HepG2 (cell line): Measurements from ENCODE around the gene PPP2R1B. TPM values are rescaled to one million over a fixed set of nuclear protein-coding genes. Genes with fewer than 3 reads are reported as not detected.

Experiments
- GTF2F1 ChIP-seq: fragments of 150-350 bp; IDR thresholded peaks from 2 replicates; pipeline ENCODE4 v1.6.1; 2014; ENCODE audit warnings: low read length
- HCFC1 ChIP-seq: fragments of 150-350 bp; IDR thresholded peaks from 2 replicates; pipeline ENCODE4 v1.6.1; 2014; ENCODE audit warnings: low read depth, low read length
- HDAC2 ChIP-seq: sonication (generic); formaldehyde crosslinking; IDR thresholded peaks from 2 replicates; pipeline ENCODE4 v1.4.0; 2020; ENCODE audit warnings: missing genetic modification reagents
- HNRNPL ChIP-seq: fragments of 200-400 bp; formaldehyde crosslinking; IDR thresholded peaks from 2 replicates; pipeline ENCODE4 v1.6.1; 2017; ENCODE audit warnings: mild to moderate bottlenecking, low read depth, low read length
- ONECUT2 ChIP-seq: sonication (generic); formaldehyde crosslinking; IDR thresholded peaks from 2 replicates; pipeline ENCODE4 v1.4.0; 2020; ENCODE audit warnings: missing genetic modification reagents
- POLR2G ChIP-seq: fragments of 200-400 bp; formaldehyde crosslinking; IDR thresholded peaks from 2 replicates; pipeline ENCODE4 v1.6.1; 2018; ENCODE audit warnings: mild to moderate bottlenecking, low read depth, low read length, moderate library complexity
- PRMT3 ChIP-seq: sonication (generic); formaldehyde crosslinking; IDR thresholded peaks from 2 replicates; pipeline ENCODE4 v1.8.1; 2022; ENCODE audit warnings: low read depth, mild to moderate bottlenecking, moderate library complexity, missing genetic modification reagents, borderline replicate concordance
- RARG ChIP-seq: sonication (generic); formaldehyde crosslinking; IDR thresholded peaks from 2 replicates; pipeline ENCODE4 v1.4.0; 2020; ENCODE audit warnings: low read depth, mild to moderate bottlenecking, missing genetic modification reagents
- SNAPC2 ChIP-seq: sonication (generic); formaldehyde crosslinking; IDR thresholded peaks from 2 replicates; pipeline ENCODE4 v1.8.1; 2022; ENCODE audit warnings: mild to moderate bottlenecking, missing genetic modification reagents
- SP4 ChIP-seq: sonication (generic); formaldehyde crosslinking; IDR thresholded peaks from 2 replicates; pipeline ENCODE4 v1.8.1; 2023; ENCODE audit warnings: mild to moderate bottlenecking, missing genetic modification reagents
- ZNF124 ChIP-seq: sonication (generic); formaldehyde crosslinking; IDR thresholded peaks from 2 replicates; pipeline ENCODE4 v1.4.0; 2020; ENCODE audit warnings: missing genetic modification reagents
- ZNF205 ChIP-seq: IDR thresholded peaks from 2 replicates; pipeline ENCODE4 v1.6.1; 2018; ENCODE audit warnings: missing biosample characterization, missing genetic modification reagents
- ZNF282 ChIP-seq: fragments of 450-650 bp; IDR thresholded peaks from 2 replicates; pipeline ENCODE4 v1.6.1; 2018; ENCODE audit not compliant: partially characterized antibody
- ZNF337 ChIP-seq: sonication (generic); formaldehyde crosslinking; IDR thresholded peaks from 2 replicates; pipeline ENCODE4 v1.5.1; 2020; ENCODE audit warnings: missing genetic modification reagents, low read depth, mild to moderate bottlenecking, borderline replicate concordance
- ZNF496 ChIP-seq: sonication (generic); formaldehyde crosslinking; IDR thresholded peaks from 2 replicates; pipeline ENCODE4 v1.8.1; 2023; ENCODE audit warnings: mild to moderate bottlenecking, moderate library complexity, missing genetic modification reagents; ENCODE audit not compliant: insufficient replicate concordance
- ZNF674 ChIP-seq: sonication (generic); formaldehyde crosslinking; IDR thresholded peaks from 2 replicates; pipeline ENCODE4 v1.5.0; 2020; ENCODE audit warnings: low read depth, mild to moderate bottlenecking, missing genetic modification reagents
- ZNF773 ChIP-seq: sonication (generic); formaldehyde crosslinking; IDR thresholded peaks from 2 replicates; pipeline ENCODE4 v1.4.0; 2020; ENCODE audit warnings: missing genetic modification reagents, borderline replicate concordance
- polyA plus RNA-seq, 8 experiments: library from polyadenylated mRNA; depleted of rRNA in 3 of 8; stranded (reverse) in 7 of 8; unstranded in 1 of 8; fragments of >200 nt; fragmentation: Illumina TruSeq in 4 of 8; extraction: Trizol in 4 of 8; gene quantifications; 2 replicates each; pipeline versions ENCODE4 v1.2.1 to v1.2.3, GENCODE V29; 2011 to 2016; ENCODE audit warnings: low read depth in 4 of 8, missing spikeins in 1 of 8, mixed read lengths in 1 of 8; ENCODE audit not compliant: insufficient read depth in 1 of 8
- total RNA-seq, 5 experiments: library from RNA; depleted of rRNA; stranded (reverse); fragments of >200 nt; fragmentation: Illumina TruSeq; extraction: Trizol; gene quantifications; 2 replicates each; pipeline ENCODE4 v1.2.3, GENCODE V29; 2016; ENCODE audit warnings: low read depth in 1 of 5
- TF ChIP-seq, protein P1 (sequence below): sonication (generic); formaldehyde crosslinking; IDR thresholded peaks from 2 replicates; pipeline ENCODE4 v1.4.0; 2020; ENCODE audit warnings: missing genetic modification reagents
- TF ChIP-seq, protein P2 (sequence below): IDR thresholded peaks from 2 replicates; pipeline ENCODE4 v1.6.1; 2016; ENCODE audit warnings: missing biosample characterization, missing genetic modification reagents, low read depth
- TF ChIP-seq, protein P3 (sequence below): sonication (generic); formaldehyde crosslinking; conservative IDR thresholded peaks from 2 replicates; pipeline ENCODE4 v1.4.0; 2020; ENCODE audit warnings: missing genetic modification reagents
- TF ChIP-seq, protein P4 (sequence below): IDR thresholded peaks from 2 replicates; pipeline ENCODE4 v1.6.1; 2018; ENCODE audit warnings: missing genetic modification reagents
- TF ChIP-seq, protein P5 (sequence below): sonication (generic); formaldehyde crosslinking; IDR thresholded peaks from 2 replicates; pipeline ENCODE4 v1.4.0; 2020; ENCODE audit warnings: mild to moderate bottlenecking, missing genetic modification reagents
- TF ChIP-seq, protein P6 (sequence below): sonication (generic); formaldehyde crosslinking; IDR thresholded peaks from 2 replicates; pipeline ENCODE4 v1.5.0; 2020; ENCODE audit warnings: missing genetic modification reagents

Gene PPP2R1B
- total and polyA plus RNA-seq, 2 of the 13 experiments (the other 11 are each of a cell fraction or from before 2014, with no cell fraction given): 22.1 to 56.8 TPM

DNA sequence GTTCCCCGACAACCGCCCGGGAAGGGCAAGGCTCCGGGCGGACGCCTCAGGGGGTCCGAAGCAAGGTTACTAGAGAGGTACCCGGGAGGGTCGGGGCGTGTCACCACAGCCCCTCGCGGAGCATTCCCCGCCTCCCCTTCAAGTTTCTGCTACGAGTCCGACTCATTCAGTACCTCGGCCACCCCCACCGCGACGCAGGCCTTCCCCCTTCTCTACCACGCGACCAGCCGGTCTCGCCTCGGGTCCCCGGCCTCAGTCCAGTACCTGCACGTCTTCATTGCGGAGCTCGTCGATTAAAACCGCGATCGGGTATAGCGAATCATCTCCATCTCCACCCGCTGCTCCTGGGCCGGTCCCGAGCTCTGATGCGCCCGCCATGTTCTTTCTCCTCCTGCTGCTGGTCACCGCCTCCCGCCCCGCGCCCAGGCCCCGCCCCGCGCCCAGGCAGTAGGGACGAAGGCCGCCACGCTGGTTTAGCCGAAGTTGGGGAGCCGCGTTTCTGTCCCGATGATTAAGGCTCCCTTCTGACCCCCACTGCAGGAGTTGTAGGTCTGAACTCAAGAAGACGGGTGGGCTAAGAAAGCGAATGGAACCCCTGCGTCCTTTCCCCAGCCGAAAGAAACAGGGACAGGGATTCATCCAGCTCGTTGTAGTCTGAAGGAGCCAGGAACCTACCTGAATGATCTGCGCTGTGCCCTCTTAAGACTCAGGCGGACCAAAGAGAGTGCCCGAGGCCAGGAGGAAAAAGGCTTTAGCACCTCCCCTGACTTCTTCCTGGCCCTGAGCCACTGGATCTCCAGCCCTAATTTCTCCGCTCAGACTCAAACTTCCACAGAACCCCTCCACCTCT is at the start of gene PPP2R1B (continued):
- TF ChIP-seq, protein P1, sequence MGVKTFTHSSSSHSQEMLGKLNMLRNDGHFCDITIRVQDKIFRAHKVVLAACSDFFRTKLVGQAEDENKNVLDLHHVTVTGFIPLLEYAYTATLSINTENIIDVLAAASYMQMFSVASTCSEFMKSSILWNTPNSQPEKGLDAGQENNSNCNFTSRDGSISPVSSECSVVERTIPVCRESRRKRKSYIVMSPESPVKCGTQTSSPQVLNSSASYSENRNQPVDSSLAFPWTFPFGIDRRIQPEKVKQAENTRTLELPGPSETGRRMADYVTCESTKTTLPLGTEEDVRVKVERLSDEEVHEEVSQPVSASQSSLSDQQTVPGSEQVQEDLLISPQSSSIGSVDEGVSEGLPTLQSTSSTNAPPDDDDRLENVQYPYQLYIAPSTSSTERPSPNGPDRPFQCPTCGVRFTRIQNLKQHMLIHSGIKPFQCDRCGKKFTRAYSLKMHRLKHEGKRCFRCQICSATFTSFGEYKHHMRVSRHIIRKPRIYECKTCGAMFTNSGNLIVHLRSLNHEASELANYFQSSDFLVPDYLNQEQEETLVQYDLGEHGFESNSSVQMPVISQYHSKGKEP (CRISPR knock-in tag): no peak; the same call in 1 of the 2 replicates
- TF ChIP-seq, protein P2, sequence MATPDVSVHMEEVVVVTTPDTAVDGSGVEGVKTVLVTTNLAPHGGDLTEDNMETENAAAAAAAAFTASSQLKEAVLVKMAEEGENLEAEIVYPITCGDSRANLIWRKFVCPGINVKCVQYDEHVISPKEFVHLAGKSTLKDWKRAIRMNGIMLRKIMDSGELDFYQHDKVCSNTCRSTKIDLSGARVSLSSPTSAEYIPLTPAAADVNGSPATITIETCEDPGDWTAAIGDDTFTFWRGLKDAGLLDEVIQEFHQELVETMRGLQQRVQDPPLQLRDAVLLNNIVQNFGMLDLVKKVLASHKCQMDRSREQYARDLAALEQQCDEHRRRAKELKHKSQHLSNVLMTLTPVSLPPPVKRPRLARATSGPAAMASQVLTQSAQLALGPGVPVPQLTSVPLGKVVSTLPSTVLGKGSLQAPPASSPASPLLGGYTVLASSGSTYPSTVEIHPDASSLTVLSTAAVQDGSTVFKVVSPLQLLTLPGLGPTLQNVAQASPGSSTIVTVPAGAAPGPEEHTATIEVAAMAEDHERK (CRISPR knock-in tag): no peak
- TF ChIP-seq, protein P3, sequence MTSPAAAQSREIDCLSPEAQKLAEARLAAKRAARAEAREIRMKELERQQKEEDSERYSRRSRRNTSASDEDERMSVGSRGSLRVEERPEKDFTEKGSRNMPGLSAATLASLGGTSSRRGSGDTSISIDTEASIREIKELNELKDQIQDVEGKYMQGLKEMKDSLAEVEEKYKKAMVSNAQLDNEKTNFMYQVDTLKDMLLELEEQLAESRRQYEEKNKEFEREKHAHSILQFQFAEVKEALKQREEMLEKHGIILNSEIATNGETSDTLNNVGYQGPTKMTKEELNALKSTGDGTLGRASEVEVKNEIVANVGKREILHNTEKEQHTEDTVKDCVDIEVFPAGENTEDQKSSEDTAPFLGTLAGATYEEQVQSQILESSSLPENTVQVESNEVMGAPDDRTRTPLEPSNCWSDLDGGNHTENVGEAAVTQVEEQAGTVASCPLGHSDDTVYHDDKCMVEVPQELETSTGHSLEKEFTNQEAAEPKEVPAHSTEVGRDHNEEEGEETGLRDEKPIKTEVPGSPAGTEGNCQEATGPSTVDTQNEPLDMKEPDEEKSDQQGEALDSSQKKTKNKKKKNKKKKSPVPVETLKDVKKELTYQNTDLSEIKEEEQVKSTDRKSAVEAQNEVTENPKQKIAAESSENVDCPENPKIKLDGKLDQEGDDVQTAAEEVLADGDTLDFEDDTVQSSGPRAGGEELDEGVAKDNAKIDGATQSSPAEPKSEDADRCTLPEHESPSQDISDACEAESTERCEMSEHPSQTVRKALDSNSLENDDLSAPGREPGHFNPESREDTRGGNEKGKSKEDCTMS: no peak
- peak; percentile 78 for TF ChIP-seq POLR2G
- no peak for TF ChIP-seq HNRNPL
- TF ChIP-seq RARG (CRISPR knock-in tag): no peak
- TF ChIP-seq ZNF674: no peak
- no peak for TF ChIP-seq ZNF496
- no peak for TF ChIP-seq GTF2F1
- no peak for TF ChIP-seq ZNF205 (CRISPR knock-in tag)
- no peak for TF ChIP-seq HDAC2
- TF ChIP-seq SP4 (CRISPR knock-in tag): no peak
- no peak for TF ChIP-seq ZNF124 (CRISPR knock-in tag)
- TF ChIP-seq, protein P4, sequence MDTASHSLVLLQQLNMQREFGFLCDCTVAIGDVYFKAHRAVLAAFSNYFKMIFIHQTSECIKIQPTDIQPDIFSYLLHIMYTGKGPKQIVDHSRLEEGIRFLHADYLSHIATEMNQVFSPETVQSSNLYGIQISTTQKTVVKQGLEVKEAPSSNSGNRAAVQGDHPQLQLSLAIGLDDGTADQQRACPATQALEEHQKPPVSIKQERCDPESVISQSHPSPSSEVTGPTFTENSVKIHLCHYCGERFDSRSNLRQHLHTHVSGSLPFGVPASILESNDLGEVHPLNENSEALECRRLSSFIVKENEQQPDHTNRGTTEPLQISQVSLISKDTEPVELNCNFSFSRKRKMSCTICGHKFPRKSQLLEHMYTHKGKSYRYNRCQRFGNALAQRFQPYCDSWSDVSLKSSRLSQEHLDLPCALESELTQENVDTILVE (CRISPR knock-in tag): no peak
- no peak for TF ChIP-seq SNAPC2 (CRISPR knock-in tag)
- TF ChIP-seq ZNF282: no peak
- no peak for TF ChIP-seq ONECUT2 (CRISPR knock-in tag)
- no peak for TF ChIP-seq HCFC1
- TF ChIP-seq ZNF773: no peak; the same call in 1 of the 2 replicates
- TF ChIP-seq PRMT3 (CRISPR knock-in tag): no peak
- TF ChIP-seq, protein P5, sequence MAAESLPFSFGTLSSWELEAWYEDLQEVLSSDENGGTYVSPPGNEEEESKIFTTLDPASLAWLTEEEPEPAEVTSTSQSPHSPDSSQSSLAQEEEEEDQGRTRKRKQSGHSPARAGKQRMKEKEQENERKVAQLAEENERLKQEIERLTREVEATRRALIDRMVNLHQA (CRISPR knock-in tag): no peak
- TF ChIP-seq, protein P6, sequence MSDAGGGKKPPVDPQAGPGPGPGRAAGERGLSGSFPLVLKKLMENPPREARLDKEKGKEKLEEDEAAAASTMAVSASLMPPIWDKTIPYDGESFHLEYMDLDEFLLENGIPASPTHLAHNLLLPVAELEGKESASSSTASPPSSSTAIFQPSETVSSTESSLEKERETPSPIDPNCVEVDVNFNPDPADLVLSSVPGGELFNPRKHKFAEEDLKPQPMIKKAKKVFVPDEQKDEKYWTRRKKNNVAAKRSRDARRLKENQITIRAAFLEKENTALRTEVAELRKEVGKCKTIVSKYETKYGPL: no peak
- no peak for TF ChIP-seq ZNF337 (CRISPR knock-in tag)
